ENCODE measurements around the gene PREX1. TPM values are rescaled to one million over a fixed set of nuclear protein-coding genes. Genes with fewer than 3 reads are reported as not detected.

The PREX1 gene
- total and polyA plus RNA-seq, 8 donors = 5.2 to 25.2 (median 16.6) TPM

DNA sequence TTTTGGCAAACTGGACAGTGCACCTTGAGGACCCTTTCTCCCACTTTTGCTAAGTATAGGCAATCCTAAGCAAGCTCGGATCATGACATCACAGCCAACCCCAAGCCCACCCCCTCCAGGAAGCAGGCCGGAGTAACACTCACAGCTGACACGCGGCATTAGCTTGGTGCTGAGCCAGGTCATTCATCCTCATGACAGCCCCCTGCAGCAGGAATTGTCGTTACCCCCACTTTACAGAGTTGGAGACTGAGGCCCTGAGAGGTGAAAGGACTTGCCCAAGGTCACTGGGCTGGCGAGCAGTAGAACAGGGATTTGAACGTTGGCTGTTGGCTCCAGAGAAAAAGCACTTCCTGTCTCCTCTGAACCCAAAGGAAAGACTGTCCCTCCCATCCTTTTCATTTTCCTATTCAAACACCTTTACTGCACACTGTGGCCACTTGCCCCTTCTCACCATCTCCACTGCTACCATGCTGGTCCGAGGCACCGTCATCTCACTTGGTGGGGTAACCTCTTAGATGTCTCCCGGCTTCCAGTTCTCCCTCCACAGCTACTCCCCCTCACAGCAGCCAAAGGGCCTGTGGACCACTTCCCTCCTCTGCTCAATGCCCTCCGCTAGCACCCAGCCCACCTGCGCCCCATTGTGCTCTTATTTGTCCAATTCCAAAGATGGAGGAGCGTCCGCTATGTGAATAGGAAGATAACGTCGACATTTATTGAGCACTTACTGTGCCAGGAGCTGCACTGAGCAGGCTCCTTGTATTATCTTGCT, 84.7 kb downstream of the PREX1 start:
- H3K27me3 ChIP-seq = no peaks in the 10 kb centered on the region
- TF ChIP-seq EP300 (IDR thresholded peaks at IDR 0.05) = no peak
- TF ChIP-seq POLR2A (IDR thresholded peaks at IDR 0.05) = no peak
- TF ChIP-seq, protein P1, sequence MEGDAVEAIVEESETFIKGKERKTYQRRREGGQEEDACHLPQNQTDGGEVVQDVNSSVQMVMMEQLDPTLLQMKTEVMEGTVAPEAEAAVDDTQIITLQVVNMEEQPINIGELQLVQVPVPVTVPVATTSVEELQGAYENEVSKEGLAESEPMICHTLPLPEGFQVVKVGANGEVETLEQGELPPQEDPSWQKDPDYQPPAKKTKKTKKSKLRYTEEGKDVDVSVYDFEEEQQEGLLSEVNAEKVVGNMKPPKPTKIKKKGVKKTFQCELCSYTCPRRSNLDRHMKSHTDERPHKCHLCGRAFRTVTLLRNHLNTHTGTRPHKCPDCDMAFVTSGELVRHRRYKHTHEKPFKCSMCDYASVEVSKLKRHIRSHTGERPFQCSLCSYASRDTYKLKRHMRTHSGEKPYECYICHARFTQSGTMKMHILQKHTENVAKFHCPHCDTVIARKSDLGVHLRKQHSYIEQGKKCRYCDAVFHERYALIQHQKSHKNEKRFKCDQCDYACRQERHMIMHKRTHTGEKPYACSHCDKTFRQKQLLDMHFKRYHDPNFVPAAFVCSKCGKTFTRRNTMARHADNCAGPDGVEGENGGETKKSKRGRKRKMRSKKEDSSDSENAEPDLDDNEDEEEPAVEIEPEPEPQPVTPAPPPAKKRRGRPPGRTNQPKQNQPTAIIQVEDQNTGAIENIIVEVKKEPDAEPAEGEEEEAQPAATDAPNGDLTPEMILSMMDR (IDR thresholded peaks at IDR 0.05) = no peak
- no peak for TF ChIP-seq POLR2AphosphoS5 (IDR thresholded peaks at IDR 0.05)
- no peak overlapping the region for H3K4me3 ChIP-seq
- no peak for DNase-seq
- no peak overlapping the region for H3K27ac ChIP-seq
- intact Hi-C loops (cut with DNase I; ENCODE audit: low total_unique reads) = no loop called here
- H3K9me3 ChIP-seq = no peaks in the 10 kb centered on the region
- WGBS, 5 donors = 88 to 92% (median 90%) methylated on average over 16 of the region's 16 CpGs
- peaks cover 9 to 45% (median 31%) of the 10 kb centered on the region in 4 donors for H3K36me3 ChIP-seq
- peaks cover 0 to 26% (median 9%) of the 10 kb centered on the region in 4 donors for H3K4me1 ChIP-seq

DNA sequence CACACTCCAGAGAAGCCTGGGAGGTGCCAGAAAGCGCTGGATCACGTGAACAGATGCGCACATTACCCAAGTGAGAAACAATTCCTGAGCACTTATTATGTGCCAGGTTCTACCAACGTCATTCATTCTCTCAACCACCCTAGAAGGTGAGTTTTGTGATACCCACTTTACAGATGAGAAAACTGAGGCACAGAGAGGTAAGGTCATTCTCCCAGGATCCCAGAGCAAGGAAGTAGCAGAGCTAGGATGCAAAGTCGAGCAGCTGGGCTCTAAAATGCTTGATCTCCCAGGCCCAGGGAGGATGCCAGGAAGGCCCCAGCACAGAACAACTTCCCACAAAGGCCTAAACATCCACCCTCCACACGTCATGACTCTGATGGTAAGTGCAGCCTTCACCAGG, 85.6 kb downstream of the PREX1 start:
- H3K27ac ChIP-seq = no peak overlapping the region
- H3K36me3 ChIP-seq = peaks cover 9 to 42% (median 29%) of the 10 kb centered on the region in 4 donors
- H3K27me3 ChIP-seq = no peaks in the 10 kb centered on the region
- H3K4me1 ChIP-seq = peaks cover 0 to 27% (median 13%) of the 10 kb centered on the region in 4 donors
- H3K4me3 ChIP-seq = no peak overlapping the region
- no peaks in the 10 kb centered on the region for H3K9me3 ChIP-seq
- TF ChIP-seq, protein P1 (IDR thresholded peaks at IDR 0.05) = no peak
- WGBS, 5 donors = 82 to 86% (median 86%) methylated on average over 6 of the region's 6 CpGs
- intact Hi-C loops (cut with DNase I; ENCODE audit: low total_unique reads) = no loop called here
- DNase-seq = no peak

DNA sequence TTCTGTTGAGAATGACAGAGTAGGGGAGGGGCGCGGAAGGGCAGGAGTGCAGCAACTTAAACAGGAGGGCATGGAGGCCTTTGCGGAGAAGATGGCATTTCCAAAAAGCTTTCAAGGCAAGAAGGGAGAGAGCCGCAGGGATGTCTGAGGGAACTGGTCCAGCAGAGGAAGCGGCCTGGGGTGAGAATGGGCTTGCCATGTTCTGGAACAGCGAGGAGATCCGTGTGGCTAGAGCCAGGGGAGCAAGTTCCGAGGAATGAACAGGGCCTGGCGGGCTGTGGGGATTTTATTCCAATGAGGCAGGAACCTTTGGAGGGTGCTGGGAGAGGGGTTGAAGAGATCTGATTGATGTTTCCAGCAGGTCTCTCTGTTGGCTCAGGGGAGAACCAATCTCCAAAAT, 86.1 kb downstream of the PREX1 start:
- intact Hi-C loops (cut with DNase I; ENCODE audit: low total_unique reads) = no loop called here
- no peaks in the 10 kb centered on the region for H3K9me3 ChIP-seq
- no peak for DNase-seq
- no peaks in the 10 kb centered on the region for H3K27me3 ChIP-seq
- peaks cover 0 to 25% (median 13%) of the 10 kb centered on the region in 4 donors for H3K4me1 ChIP-seq
- H3K4me3 ChIP-seq = no peak overlapping the region
- no peak overlapping the region for H3K27ac ChIP-seq
- WGBS, 5 donors = 91 to 98% (median 96%) methylated on average over 9 of the region's 9 CpGs
- TF ChIP-seq POLR2AphosphoS5 (IDR thresholded peaks at IDR 0.05) = no peak
- TF ChIP-seq POLR2A (IDR thresholded peaks at IDR 0.05) = no peak
- TF ChIP-seq, protein P1 (IDR thresholded peaks at IDR 0.05) = no peak
- H3K36me3 ChIP-seq = peaks cover 9 to 40% (median 27%) of the 10 kb centered on the region in 4 donors

DNA sequence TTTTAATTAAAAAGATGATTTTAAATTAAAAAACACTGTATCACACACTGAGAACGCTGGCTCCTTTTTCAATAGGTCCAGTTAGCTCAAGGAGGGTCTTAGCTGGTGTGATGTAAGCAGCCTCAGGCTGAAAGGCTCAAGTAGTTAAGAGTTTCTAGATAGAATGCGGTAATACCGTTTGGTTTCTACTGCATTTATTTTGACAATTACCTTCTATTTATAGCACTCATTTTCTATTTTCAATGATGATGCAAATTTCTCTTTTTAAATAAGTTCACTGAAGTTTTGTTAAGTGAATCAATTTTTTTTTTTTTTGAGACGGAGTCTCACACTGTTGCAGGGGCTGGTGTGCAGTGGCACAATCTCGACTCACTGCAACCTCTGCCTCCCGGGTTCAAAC, 87.1 kb downstream of the PREX1 start:
- Histone ChIP-seq H3K36me3 (peaks cover 9 to 40% (median 29%) of the 10 kb centered on the region in 4 donors), H3K27ac (no peak overlapping the region), H3K9me3 (no peaks in the 10 kb centered on the region), H3K27me3 (no peaks in the 10 kb centered on the region), H3K4me3 (no peak overlapping the region), H3K4me1 (peaks cover 0 to 25% (median 13%) of the 10 kb centered on the region in 4 donors)
- no peak for TF ChIP-seq POLR2A (IDR thresholded peaks at IDR 0.05)
- no peak for TF ChIP-seq EP300 (IDR thresholded peaks at IDR 0.05)
- no peak for TF ChIP-seq POLR2AphosphoS5 (IDR thresholded peaks at IDR 0.05)
- TF ChIP-seq, protein P1 (IDR thresholded peaks at IDR 0.05) = no peak
- intact Hi-C loops (cut with DNase I; ENCODE audit: low total_unique reads) = no loop called here
- no peak for DNase-seq
- WGBS, 5 donors = 65 to 78% (median 71%) methylated on average over 6 of the region's 6 CpGs
